HepG2 (cell line): ENCODE measurements around the gene ARL15. TPM values are rescaled to one million over a fixed set of nuclear protein-coding genes. Genes with fewer than 3 reads are reported as not detected.
"Not testable (repeated sequence)": the region's sequence is repeated elsewhere in the genome, so short reads cannot be mapped to it uniquely, and the experiment has no call there.

Source experiments
- ATAC-seq: fragments of 200-7000 bp; cut with Tn5 transposase; 3 replicates; pipeline ENCODE4 v1.9.1; 2020; ENCODE audit warnings: mild to moderate bottlenecking, moderate library complexity
- BruUV-seq: library from RNA; stranded (reverse); fragments of 400-500 nt; replicated peaks from 2 replicates; lab custom pipeline; 2021; lab: Mats Ljungman, UMichigan
- CTCF ChIA-PET: fragments of 300-600 bp; formaldehyde crosslinking; extraction: SDS; loops from one replicate; lab custom pipeline; 2021; ENCODE audit warnings: low total read pairs, inconsistent platforms, low intra/inter-chr PET ratio; lab: Yijun Ruan, JAX
- POLR2A ChIA-PET: fragments of 350-600 bp; sonication (Branson Sonifier 250); formaldehyde crosslinking; loops from one replicate; lab custom pipeline; 2020; ENCODE audit warnings: antibody characterized with exemption, inconsistent platforms; lab: Yijun Ruan, JAX
- DNase-seq: peaks from one replicate; pipeline ENCODE4 v3.0.0-alpha.2; 2015; ENCODE audit warnings: low spot score
- FAIRE-seq: peaks from 3 replicates; lab custom pipeline; 2011; peaks lifted over from hg19 to GRCh38; lab: Jason Lieb, UNC
- H2AFZ ChIP-seq: one replicate; pipeline ENCODE4 v1.6.1; 2011; ENCODE audit warnings: low read length, inconsistent platforms
- H3K27ac ChIP-seq: fragments of 300-600 bp; 3 replicates; pipeline ENCODE4 v1.8.0; 2011; ENCODE audit warnings: mixed run types, mild to moderate bottlenecking, mixed read lengths, low read length, inconsistent platforms; ENCODE audit not compliant: insufficient read depth; ENCODE audit errors: extremely low read length
- H3K27me3 ChIP-seq, 2 experiments: fragments of 200-600 bp in 1 of 2; 2 replicates in 1 of 2; 3 replicates in 1 of 2; pipeline versions ENCODE4 v1.6.0 to v1.8.0; 2011; ENCODE audit warnings: low read length in 2 of 2, mild to moderate bottlenecking in 2 of 2, moderate library complexity in 2 of 2, inconsistent platforms in 1 of 2; ENCODE audit not compliant: insufficient read depth in 2 of 2, control insufficient read depth in 1 of 2
- H3K36me3 ChIP-seq, 2 experiments: fragments of 200-600 bp in 1 of 2; replicated peaks in 1 of 2; 2 replicates in 1 of 2; 3 replicates in 1 of 2; pipeline versions ENCODE4 v1.5.1 to v1.8.0; 2011; ENCODE audit warnings: low read length in 2 of 2, inconsistent platforms in 1 of 2; ENCODE audit not compliant: insufficient read depth in 2 of 2, control insufficient read depth in 1 of 2
- H3K4me1 ChIP-seq: 2 replicates; pipeline ENCODE4 v1.5.1; 2012; ENCODE audit warnings: low read length, inconsistent platforms; ENCODE audit not compliant: insufficient read depth
- H3K4me2 ChIP-seq: 2 replicates; pipeline ENCODE4 v1.6.0; 2011; ENCODE audit warnings: low read depth, low read length, inconsistent platforms
- H3K4me3 ChIP-seq, 3 experiments: fragments of 200-600 bp in 1 of 3; sonication (generic), shearing (Covaris generic) in 1 of 3; replicated peaks in 1 of 3; 2 replicates each; pipeline ENCODE4 v1.5.1; 2011 to 2016; ENCODE audit warnings: low read length in 3 of 3, inconsistent platforms in 2 of 3, low read depth in 2 of 3, mild to moderate bottlenecking in 2 of 3, control low read depth in 1 of 3, mixed read lengths in 1 of 3; ENCODE audit not compliant: insufficient read depth in 1 of 3
- H3K79me2 ChIP-seq: one replicate; pipeline ENCODE4 v1.6.1; 2011; ENCODE audit warnings: low read length, inconsistent platforms; ENCODE audit not compliant: insufficient read depth
- H3K9ac ChIP-seq: 2 replicates; pipeline ENCODE4 v1.6.0; 2011; ENCODE audit warnings: mild to moderate bottlenecking, low read depth, low read length, inconsistent platforms; ENCODE audit not compliant: insufficient read depth
- H3K9me3 ChIP-seq: 2 replicates; pipeline ENCODE4 v1.5.1; 2012; ENCODE audit warnings: mild to moderate bottlenecking, low read length
- H4K20me1 ChIP-seq: 2 replicates; pipeline ENCODE4 v1.6.0; 2011; ENCODE audit warnings: inconsistent platforms, mild to moderate bottlenecking, low read length, moderate library complexity; ENCODE audit not compliant: insufficient read depth
- ARHGAP35 ChIP-seq: sonication (generic); formaldehyde crosslinking; IDR thresholded peaks from 2 replicates; pipeline ENCODE4 v1.9.0; 2022; ENCODE audit warnings: mild to moderate bottlenecking, inconsistent platforms, moderate library complexity, missing genetic modification reagents, borderline replicate concordance
- MAFK ChIP-seq, 2 experiments: IDR thresholded peaks in 1 of 2; conservative IDR thresholded peaks in 1 of 2; 2 replicates each; pipeline ENCODE4 v1.6.1; 2011; ENCODE audit warnings: improper control_type of control experiment in 2 of 2, low read length in 2 of 2
- RBM22 ChIP-seq: fragments of 200-400 bp; formaldehyde crosslinking; optimal IDR thresholded peaks from 2 replicates; pipeline ENCODE3; 2017; ENCODE audit warnings: mild to moderate bottlenecking, low read length, moderate library complexity
- RXRA ChIP-seq: sonication (generic); formaldehyde crosslinking; IDR thresholded peaks from 2 replicates; pipeline ENCODE4 v1.5.1; 2020; ENCODE audit warnings: missing genetic modification reagents
- TOE1 ChIP-seq: sonication (generic); formaldehyde crosslinking; IDR thresholded peaks from 2 replicates; pipeline ENCODE4 v1.4.0; 2020; ENCODE audit warnings: mild to moderate bottlenecking, missing genetic modification reagents
- YEATS2 ChIP-seq: sonication (generic); formaldehyde crosslinking; IDR thresholded peaks from 2 replicates; pipeline ENCODE4 v1.4.0; 2020; ENCODE audit warnings: missing genetic modification reagents, borderline replicate concordance
- ZBTB38 ChIP-seq: sonication (generic); formaldehyde crosslinking; IDR thresholded peaks from 2 replicates; pipeline ENCODE4 v1.5.1; 2020; ENCODE audit warnings: mild to moderate bottlenecking, missing genetic modification reagents
- ZNF564 ChIP-seq: sonication (generic); formaldehyde crosslinking; IDR thresholded peaks from 2 replicates; pipeline ENCODE4 v1.8.1; 2023; ENCODE audit warnings: mild to moderate bottlenecking, missing genetic modification reagents
- ZNF747 ChIP-seq: sonication (generic); formaldehyde crosslinking; IDR thresholded peaks from 2 replicates; pipeline ENCODE4 v1.8.1; 2023; ENCODE audit warnings: missing genetic modification reagents, mild to moderate bottlenecking, borderline replicate concordance
- ZNF776 ChIP-seq: sonication (generic); formaldehyde crosslinking; IDR thresholded peaks from 2 replicates; pipeline ENCODE4 v1.4.0; 2020; ENCODE audit warnings: mild to moderate bottlenecking, missing genetic modification reagents
- ZSCAN25 ChIP-seq: sonication (generic); formaldehyde crosslinking; IDR thresholded peaks from 2 replicates; pipeline ENCODE4 v1.8.0; 2022; ENCODE audit warnings: mild to moderate bottlenecking, missing genetic modification reagents
- WGBS: methylation state at CpG from one replicate; pipeline ENCODE4 v1.1.6; 2017; ENCODE audit warnings: low lambda C conversion rate; 5-methylcytosine and 5-hydroxymethylcytosine counted together
- in situ Hi-C: cut with HindIII; loops from 2 replicates; pipeline ENCODE4 v1.10.0; 2017; ENCODE audit warnings: low pct_unique_long_range_greater_than_20kb; ENCODE audit not compliant: extremely low pct_ligation_motif_present
- intact Hi-C: fragments of 100-400 bp; cut with micrococcal nuclease; formaldehyde crosslinking; loops from one replicate; pipeline ENCODE4 v1.10.0; 2022; ENCODE audit not compliant: unreplicated experiment
- polyA plus RNA-seq, 8 experiments: library from polyadenylated mRNA; depleted of rRNA in 3 of 8; stranded (reverse) in 7 of 8; unstranded in 1 of 8; fragments of >200 nt; fragmentation: Illumina TruSeq in 4 of 8; extraction: Trizol in 4 of 8; gene quantifications; 2 replicates each; pipeline versions ENCODE4 v1.2.1 to v1.2.3, GENCODE V29; 2011 to 2016; ENCODE audit warnings: low read depth in 4 of 8, missing spikeins in 1 of 8, mixed read lengths in 1 of 8; ENCODE audit not compliant: insufficient read depth in 1 of 8
- total RNA-seq, 5 experiments: library from RNA; depleted of rRNA; stranded (reverse); fragments of >200 nt; fragmentation: Illumina TruSeq; extraction: Trizol; gene quantifications; 2 replicates each; pipeline ENCODE4 v1.2.3, GENCODE V29; 2016; ENCODE audit warnings: low read depth in 1 of 5

ARL15 gene
- total and polyA plus RNA-seq, 2 of the 13 experiments (the other 11 are each of a cell fraction or from before 2014, with no cell fraction given): 2.5 to 7.7 TPM

- TF ChIP-seq RBM22: no peak
- TF ChIP-seq ZNF776 (CRISPR knock-in tag): no peak
- no peak for TF ChIP-seq RXRA
- no peak for TF ChIP-seq ARHGAP35 (CRISPR knock-in tag)
Measured at GRCh38 chr5:54062958-54063357, 247.4 kb downstream of the ARL15 start (continued).

GRCh38 chr5:54060919-54061318 is 249.5 kb downstream of the ARL15 start:
- H3K4me2 ChIP-seq, BruUV-seq, H3K36me3 ChIP-seq, H3K27ac ChIP-seq, H3K27me3 ChIP-seq, H4K20me1 ChIP-seq, H3K4me3 ChIP-seq, H3K79me2 ChIP-seq, H3K9ac ChIP-seq, ATAC-seq, H3K9me3 ChIP-seq, DNase-seq, POLR2A ChIA-PET, H2AFZ ChIP-seq, H3K4me1 ChIP-seq, FAIRE-seq: not testable (repeated sequence)
- CTCF ChIA-PET: interaction anchor here (1.3 kb wide), 1 partner anchor 635 kb away, joined by 5 read pairs; no protein-coding TSS in a partner anchor
- in situ Hi-C loops: loop anchor here (25.0 kb wide), 1 partner anchor 624 kb away; no protein-coding TSS in a partner anchor
- 88% methylated on average over 2 of the region's 3 CpGs for WGBS
- intact Hi-C loops: loop anchor here (1.0 to 10.0 kb wide), 3 partner anchors 154 to 636 kb away; no protein-coding TSS in a partner anchor

DNA sequence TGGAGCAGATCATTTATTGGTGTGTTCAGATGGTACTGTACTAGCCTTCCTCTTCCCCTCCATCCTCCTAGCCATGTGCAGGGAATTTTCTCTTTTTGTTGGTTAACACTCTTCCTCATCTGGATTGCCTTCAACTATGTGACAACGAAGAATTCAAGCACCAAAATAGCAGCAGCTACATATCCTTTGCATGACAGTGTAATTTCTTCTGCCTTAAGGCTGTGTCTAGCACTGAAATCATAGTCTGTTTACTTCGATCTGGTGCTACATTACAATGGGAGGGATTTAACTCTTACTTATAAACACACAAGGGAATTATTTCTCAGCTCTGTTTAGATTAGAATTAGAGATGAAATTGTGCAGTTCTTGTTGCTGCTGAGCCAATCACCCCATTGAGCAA is 260.4 kb downstream of the ARL15 start:
- Histone ChIP-seq H3K4me2 (no peak overlapping the region), H3K36me3 (no peaks in the 10 kb centered on the region), H3K27ac (no peak overlapping the region), H3K4me3 (no peak overlapping the region), H3K27me3 (no peaks in the 10 kb centered on the region), H3K79me2 (no peaks in the 10 kb centered on the region), H4K20me1 (no peaks in the 10 kb centered on the region), H2AFZ (no peak overlapping the region), H3K9me3 (no peaks in the 10 kb centered on the region), H3K4me1 (peaks cover 7% of the 10 kb centered on the region), H3K9ac (no peak overlapping the region)
- in situ Hi-C loops (loop anchor here (25.0 kb wide), 1 partner anchor 613 kb away; no protein-coding TSS in a partner anchor), intact Hi-C loops (no loop called here)
- CTCF ChIA-PET: no interaction called here
- BruUV-seq: no TSS peak
- WGBS: 61% methylated on average over 2 of the region's 2 CpGs
- DNase-seq (no peak), ATAC-seq (no peak), FAIRE-seq (no peak)
- TF ChIP-seq MAFK (conservative IDR thresholded peaks at IDR 0.05 in 1 of 2, IDR thresholded peaks at IDR 0.05 in 1 of 2; ENCODE audit: low read length in 2 of 2) (no peak), ZSCAN25 (CRISPR knock-in tag) (no peak), ZBTB38 (no peak), ZNF747 (CRISPR knock-in tag) (no peak), TOE1 (no peak), YEATS2 (CRISPR knock-in tag) (no peak), ZNF564 (CRISPR knock-in tag) (no peak)
- POLR2A ChIA-PET: no interaction called here
